A549 treated with GW870086 at 1 μM for 4 hours (cell line): Measurements from ENCODE around the gene BLOC1S6. TPM values are rescaled to one million over a fixed set of nuclear protein-coding genes. Genes with fewer than 3 reads are reported as not detected.

ENCODE experiments used
- total RNA-seq: library from RNA; stranded (reverse); fragments of 200-300 nt; extraction: Qiagen RNA extraction; gene quantifications from 5 replicates; pipeline ENCODE4 v1.2.3, GENCODE V29; 2022; ENCODE audit warnings: low read depth

Gene BLOC1S6
- total RNA-seq: 18.0 to 22.6 TPM (median 20.2 TPM) in 5 replicates

GRCh38 chr15:45587095-45587862 lies at the start of gene BLOC1S6:
Gene BLOC1S6 (plus strand): TSS chr15:45587379. CDS start chr15:45587444, 65 bp downstream.

GRCh38 chr15:45634432-45635190 lies 47.4 kb downstream of the BLOC1S6 start, which contains the start of gene SQOR:
Gene SQOR (plus strand): TSS chr15:45635029. CDS start chr15:45658924, 23,895 bp downstream.

Other genes starting within 250 kb of the BLOC1S6 start
- gene GATM, start 208.8 kb upstream of the BLOC1S6 start, total RNA-seq: 1.9 to 3.5 TPM (median 2.6 TPM) in 5 replicates
- 1.6 to 2.0 TPM (median 1.9 TPM) in 5 replicates for gene SLC30A4, start 64.6 kb upstream of the BLOC1S6 start, total RNA-seq
- 102 to 107 TPM (median 104 TPM) in 5 replicates for gene SQOR, start 47.6 kb downstream of the BLOC1S6 start, total RNA-seq